T follicular helper cell (primary cell): ENCODE data around the gene MED8.
A peak's percentile ranks its signal among the peaks of the same experiment; 100 is the strongest.

Experiments
- DNase-seq: peaks from one replicate; pipeline ENCODE4 v3.0.0-alpha.2; 2020; ENCODE audit warnings: low read depth
- total RNA-seq, 2 experiments: gene quantifications; one replicate each; lab custom pipeline; 2026; lab: John Stamatoyannopoulos, UW

The MED8 gene
- total RNA-seq = 39.1 to 79.4 reads per million in 2 experiments

- peak; percentile 90 for DNase-seq
Observed at GRCh38 chr1:43389326-43390313, at the start of gene MED8, which contains the start of gene SZT2. TSS of gene MED8 (minus strand) at chr1:43389800. CDS start at chr1:43389764, 36 bp downstream. TSS of gene SZT2 (plus strand) at chr1:43389899. CDS start at chr1:43389969, 70 bp downstream.

GRCh38 chr1:43438953-43439581 lies 49.5 kb upstream of the MED8 start:
- DNase-seq = no peak

- no peak for DNase-seq
Observed at GRCh38 chr1:43438576-43438952, 49.0 kb upstream of the MED8 start.

GRCh38 chr1:43438006-43438405 lies 48.4 kb upstream of the MED8 start:
- no peak for DNase-seq

- no peak for DNase-seq
Observed at GRCh38 chr1:43437031-43437973, 47.7 kb upstream of the MED8 start.

- no peak for DNase-seq
Observed at GRCh38 chr1:43436371-43436770, 46.8 kb upstream of the MED8 start.

GRCh38 chr1:43435146-43436145 lies 45.8 kb upstream of the MED8 start:
- no peak for DNase-seq

GRCh38 chr1:43434256-43434655 lies 44.7 kb upstream of the MED8 start:
- DNase-seq = no peak

- no peak for DNase-seq
Observed at GRCh38 chr1:43432907-43433306, 43.3 kb upstream of the MED8 start.

GRCh38 chr1:43432171-43432860 lies 42.7 kb upstream of the MED8 start:
- DNase-seq = no peak

- no peak for DNase-seq
Observed at GRCh38 chr1:43431676-43432075, 42.1 kb upstream of the MED8 start.

- DNase-seq = no peak
Observed at GRCh38 chr1:43430831-43431230, 41.2 kb upstream of the MED8 start.

- DNase-seq = no peak
Observed at GRCh38 chr1:43427941-43428340, 38.3 kb upstream of the MED8 start.

- DNase-seq = no peak
Observed at GRCh38 chr1:43427524-43427923, 37.9 kb upstream of the MED8 start.

GRCh38 chr1:43426221-43426620 lies 36.6 kb upstream of the MED8 start:
- no peak for DNase-seq

- no peak for DNase-seq
Observed at GRCh38 chr1:43425045-43425444, 35.4 kb upstream of the MED8 start.

- no peak for DNase-seq
Observed at GRCh38 chr1:43423672-43424550, 34.3 kb upstream of the MED8 start.

GRCh38 chr1:43422995-43423671 lies 33.5 kb upstream of the MED8 start:
- DNase-seq = no peak
